GM13977 (cell line): ENCODE measurements around the gene TEKT3.

Experiments used
- DNase-seq: peaks from one replicate; pipeline ENCODE4 v3.0.0; 2012; ENCODE audit warnings: low spot score
- in situ Hi-C: fragments of 300-500 bp; cut with MboI; formaldehyde crosslinking; loops from one replicate; pipeline ENCODE4 v1.12.0; 2022; ENCODE audit warnings: low sequenced_read_pairs, low pct_unique_long_range_greater_than_20kb, mixed read lengths, inconsistent platforms; ENCODE audit not compliant: unreplicated experiment
- TF ChIP-seq, protein P1 (sequence below): IDR thresholded peaks from 2 replicates; pipeline ENCODE4 v1.5.1; 2012; ENCODE audit warnings: mild to moderate bottlenecking, control low read depth; ENCODE audit not compliant: insufficient read depth; ENCODE audit errors: extremely low read depth, missing control alignments

The TEKT3 gene

GRCh38 chr17:15285466-15285865 is 55.9 kb downstream of the TEKT3 start:
- DNase-seq = no peak
- TF ChIP-seq, protein P1, sequence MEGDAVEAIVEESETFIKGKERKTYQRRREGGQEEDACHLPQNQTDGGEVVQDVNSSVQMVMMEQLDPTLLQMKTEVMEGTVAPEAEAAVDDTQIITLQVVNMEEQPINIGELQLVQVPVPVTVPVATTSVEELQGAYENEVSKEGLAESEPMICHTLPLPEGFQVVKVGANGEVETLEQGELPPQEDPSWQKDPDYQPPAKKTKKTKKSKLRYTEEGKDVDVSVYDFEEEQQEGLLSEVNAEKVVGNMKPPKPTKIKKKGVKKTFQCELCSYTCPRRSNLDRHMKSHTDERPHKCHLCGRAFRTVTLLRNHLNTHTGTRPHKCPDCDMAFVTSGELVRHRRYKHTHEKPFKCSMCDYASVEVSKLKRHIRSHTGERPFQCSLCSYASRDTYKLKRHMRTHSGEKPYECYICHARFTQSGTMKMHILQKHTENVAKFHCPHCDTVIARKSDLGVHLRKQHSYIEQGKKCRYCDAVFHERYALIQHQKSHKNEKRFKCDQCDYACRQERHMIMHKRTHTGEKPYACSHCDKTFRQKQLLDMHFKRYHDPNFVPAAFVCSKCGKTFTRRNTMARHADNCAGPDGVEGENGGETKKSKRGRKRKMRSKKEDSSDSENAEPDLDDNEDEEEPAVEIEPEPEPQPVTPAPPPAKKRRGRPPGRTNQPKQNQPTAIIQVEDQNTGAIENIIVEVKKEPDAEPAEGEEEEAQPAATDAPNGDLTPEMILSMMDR = no peak
- in situ Hi-C loops = no loop called here

DNA sequence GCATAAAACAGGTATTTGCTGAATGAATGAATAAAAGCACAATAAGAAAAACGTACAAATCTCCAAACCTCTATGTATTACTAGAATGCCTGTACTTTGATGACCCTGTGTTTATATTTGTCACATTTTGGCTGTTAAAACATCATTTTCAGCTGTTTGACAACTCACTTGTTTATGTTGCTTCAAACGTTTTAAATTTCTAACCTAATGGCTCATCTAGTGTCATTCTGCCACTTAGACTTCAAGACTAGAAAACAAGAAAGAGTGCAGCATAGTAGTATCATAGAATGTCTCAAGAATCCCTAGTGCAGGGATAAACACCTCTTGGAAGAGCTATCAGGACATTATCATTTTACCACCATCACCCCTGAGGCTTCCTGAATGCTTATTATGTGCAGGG is 56.9 kb downstream of the TEKT3 start:
- TF ChIP-seq, protein P1 = no peak
- in situ Hi-C loops = no loop called here
- no peak for DNase-seq

GRCh38 chr17:15284107-15284506 is 57.3 kb downstream of the TEKT3 start:
- in situ Hi-C loops = no loop called here
- TF ChIP-seq, protein P1 = no peak
- no peak for DNase-seq

- TF ChIP-seq, protein P1 = no peak
- in situ Hi-C loops = no loop called here
- DNase-seq = no peak
Measured at GRCh38 chr17:15281909-15282308, 59.5 kb downstream of the TEKT3 start.

DNA sequence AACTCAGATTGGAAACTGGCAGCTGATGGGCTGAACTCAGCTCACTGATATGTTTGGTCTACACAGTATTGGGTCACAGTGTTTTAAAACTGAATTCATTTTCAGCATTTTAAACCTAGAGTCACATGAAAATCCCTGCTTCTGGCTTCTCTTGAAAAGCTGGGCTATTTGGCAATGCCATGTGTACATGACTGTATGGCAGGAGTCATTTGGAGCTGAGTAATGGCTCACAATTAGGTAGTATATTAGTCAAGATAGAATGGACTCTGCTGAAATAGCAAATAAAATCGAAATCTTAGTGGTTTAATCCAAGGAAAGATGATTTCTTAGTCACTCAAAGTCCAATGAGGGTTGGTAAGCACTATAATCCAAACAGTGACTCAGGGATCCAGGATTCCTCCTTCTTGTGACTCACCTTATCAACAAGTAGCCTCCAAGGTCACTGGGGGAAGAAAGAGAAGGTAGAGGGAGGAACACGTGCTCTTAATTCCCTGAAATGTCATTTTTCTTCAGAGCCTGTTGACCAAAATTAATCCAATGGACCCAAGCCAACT is 62.4 kb downstream of the TEKT3 start:
- in situ Hi-C loops = no loop called here
- no peak for DNase-seq

DNA sequence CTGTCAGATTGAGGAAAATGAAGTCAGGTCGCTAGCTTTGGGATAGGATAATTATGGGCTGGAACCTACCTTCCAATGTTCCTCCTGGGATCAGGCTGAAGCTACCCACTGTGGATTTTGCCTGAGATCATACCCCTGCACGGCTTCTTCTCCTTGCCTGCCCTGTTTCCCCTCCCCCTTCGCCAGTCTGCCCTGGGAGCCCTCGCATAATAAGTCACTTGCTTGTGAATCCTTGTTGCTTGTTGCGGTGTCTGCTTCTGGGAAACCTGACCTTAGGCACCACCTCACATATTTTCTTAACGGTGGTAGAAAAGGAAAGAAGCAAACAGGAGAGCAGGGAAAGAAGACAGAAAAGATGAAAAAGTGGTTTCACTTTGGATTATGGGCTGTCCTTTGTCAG is 63.0 kb downstream of the TEKT3 start:
- DNase-seq = no peak
- in situ Hi-C loops = no loop called here
- TF ChIP-seq, protein P1 = no peak

More for the DNA sequence above, 62.4 kb downstream of the TEKT3 start:
- TF ChIP-seq, protein P1 = no peak
